Measurements from ENCODE around the gene HPN.
A peak's percentile ranks its signal among the peaks of the same experiment; 100 is the strongest.

The HPN gene

GRCh38 chr19:35108730-35109129 is 67.2 kb downstream of the HPN start:
- DNase-seq, result no peak

DNA sequence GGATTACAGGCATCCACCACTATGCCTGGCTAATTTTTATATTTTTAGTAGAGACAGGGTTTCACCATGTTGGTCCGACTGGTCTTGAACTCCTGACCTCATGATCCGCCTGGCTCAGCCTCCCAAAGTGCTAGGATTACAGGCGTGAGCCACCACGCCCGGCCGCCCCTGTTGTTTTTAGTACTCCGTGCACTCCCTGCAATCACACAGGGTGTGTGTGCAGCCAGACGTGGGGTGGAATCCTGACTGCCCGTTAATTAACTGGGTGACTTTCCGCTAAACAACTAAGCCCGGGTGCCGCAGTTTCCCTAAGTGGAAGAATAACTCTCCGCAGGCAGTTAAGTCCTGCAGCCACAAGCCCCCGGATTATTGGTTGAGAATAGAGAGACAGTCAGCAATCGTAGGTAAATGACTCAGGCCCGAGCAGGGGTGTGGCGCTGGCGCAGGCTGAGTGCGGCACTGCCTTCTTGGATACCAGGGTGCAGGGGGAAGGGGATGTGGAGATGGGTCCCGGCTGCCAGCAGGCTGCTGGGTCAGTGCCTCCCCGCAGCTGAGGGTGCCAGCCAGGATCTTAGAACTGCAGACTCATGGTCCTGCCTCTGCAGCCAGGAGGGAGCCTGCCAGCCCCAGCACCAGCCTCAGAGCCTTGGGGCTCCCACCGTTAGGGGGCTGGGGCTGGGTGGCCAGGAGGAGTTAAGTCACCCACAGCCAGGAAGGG is 68.0 kb downstream of the HPN start:
- DNase-seq, result no peak

GRCh38 chr19:35110974-35111373 is 69.5 kb downstream of the HPN start:
- no peak for DNase-seq

- no peak for DNase-seq
Observed at GRCh38 chr19:35112995-35113688, 71.6 kb downstream of the HPN start.

DNA sequence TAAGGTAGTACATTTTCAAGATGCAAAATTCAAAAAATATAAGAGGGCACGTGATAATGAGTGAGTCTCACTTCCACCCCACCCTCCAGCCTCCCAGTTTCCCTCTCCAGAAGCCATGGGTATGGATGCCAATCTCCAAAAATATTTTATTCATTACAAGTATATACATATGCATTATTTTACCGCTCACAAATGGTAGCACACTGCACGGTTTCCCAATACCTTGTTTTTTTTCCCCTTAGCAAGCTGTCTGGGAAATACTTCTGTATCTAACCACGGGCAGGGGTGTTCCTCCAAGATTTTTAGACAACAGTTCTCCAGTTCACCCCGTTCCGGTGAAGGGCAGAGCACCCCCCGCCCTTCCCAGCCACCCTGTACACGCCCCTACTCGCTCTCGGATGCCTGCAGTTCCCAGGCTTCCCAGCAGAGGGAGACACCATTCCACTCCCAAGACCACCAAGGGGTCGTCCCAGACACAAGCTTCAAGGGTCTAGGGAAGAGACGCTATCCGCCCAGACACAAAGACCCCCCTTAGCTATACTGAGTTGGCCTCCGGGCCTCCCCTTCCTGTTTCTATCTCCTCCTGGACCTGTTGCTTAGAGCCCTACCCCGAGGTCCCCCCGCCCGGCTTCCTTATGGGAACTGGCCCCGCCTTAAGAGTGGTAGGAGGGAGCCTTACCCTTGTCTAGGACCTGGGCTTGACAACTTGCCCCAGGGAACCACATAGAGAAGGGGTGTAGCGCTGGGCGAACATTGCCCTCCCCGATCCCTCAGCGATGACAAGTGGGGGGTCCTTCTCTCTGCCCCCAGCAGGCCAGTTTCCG is 73.0 kb downstream of the HPN start:
- DNase-seq, result peak; percentile 45 to 63 (median 52)

DNA sequence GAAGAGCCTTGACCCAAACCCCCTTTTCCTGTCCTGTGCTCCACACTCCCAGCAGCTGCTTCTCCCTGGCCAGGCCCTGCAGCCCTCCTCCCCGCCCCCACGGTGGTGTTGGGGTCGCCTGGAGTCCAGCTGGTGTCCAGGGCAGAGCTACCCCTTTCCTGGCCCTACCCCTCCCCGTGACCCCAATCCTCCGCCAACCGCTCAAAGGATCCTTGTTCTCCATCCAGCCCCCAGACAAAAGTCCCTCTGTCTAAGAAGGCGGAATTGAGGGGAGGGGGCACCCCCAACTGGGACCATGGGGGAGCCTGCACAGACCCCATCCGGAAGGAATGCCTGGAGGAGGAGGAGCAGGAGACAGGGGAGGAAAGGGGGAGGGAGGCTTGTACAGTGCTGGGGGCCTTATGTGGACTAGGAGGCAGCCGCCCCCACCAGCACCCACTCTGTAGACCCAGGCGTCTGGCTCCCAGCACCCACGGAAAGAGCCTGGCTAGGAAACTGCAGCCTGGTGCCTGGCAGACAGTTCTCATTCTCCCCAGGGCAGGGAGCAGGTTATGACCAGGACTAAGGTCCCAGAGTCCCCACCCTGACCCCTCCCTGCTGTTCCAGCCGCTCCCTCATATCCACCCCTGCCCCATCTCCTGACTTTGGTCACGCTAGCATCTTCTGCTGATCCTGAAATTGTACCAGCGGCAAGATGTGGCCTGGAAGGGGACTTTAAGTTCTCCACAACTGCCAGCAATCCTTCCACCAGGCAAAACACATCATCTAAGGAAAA is 73.8 kb downstream of the HPN start, which contains the start of gene FXYD3:
Gene FXYD3, plus strand, starts transcription at position 647 of the 775 bp plus-strand sequence. CDS start 3,554 bp downstream, outside the sequence.
- no peak for DNase-seq

Measured in activated naive CD4-positive, alpha-beta T cell (primary cell).